ENCODE measurements around the gene PRORP.

DNA sequence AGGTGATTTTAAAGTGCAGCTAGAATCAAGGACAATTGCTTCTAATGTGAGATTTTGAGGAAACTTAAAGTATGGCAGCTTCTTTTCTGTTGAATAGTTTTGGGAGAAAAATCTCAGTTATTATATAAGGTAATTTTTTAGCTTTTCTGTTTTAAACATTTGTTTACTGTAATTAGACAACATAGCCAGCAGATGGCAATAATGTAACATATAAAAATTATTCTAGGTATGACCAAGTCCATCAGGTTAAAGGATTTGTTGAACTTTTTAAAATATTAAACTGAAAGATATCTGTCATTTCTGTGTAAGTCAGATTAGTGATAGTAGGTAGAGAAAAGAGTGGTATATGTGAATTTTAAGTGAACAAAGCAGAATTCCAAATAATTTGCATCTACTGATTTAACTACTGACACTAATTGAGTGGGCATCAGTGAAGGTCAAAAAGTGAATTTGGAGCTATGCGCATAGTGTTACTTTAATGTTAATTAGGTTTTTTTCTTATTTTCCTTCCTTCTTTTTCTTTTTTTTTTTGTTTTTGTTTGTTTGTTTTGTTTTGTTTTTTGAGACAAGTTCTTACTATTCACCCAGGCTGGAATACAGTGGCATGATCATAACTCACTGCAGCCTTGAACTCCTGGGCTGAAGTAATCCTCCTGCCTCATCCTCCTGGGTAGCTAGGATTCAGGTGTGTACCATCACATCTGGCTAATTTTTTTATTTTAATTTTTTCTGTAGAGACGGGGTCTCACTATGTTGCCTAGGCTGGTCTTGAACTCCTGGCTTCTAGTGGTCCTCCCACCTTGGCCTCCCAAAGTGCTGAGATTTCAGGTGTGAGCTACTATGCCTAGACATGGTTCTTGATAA is 18.6 kb downstream of the PRORP start:
- TF ChIP-seq CTCF (tag by site-specific recombination; IDR thresholded peaks at IDR 0.05) (no peak), ZNF677 (tag by site-specific recombination; IDR thresholded peaks at IDR 0.05) (no peak), YY1 (tag by site-specific recombination; IDR thresholded peaks at IDR 0.05) (no peak), PATZ1 (tag by site-specific recombination; IDR thresholded peaks at IDR 0.05) (no peak), KLF16 (tag by site-specific recombination; IDR thresholded peaks at IDR 0.05) (no peak), SETDB1 (IDR thresholded peaks at IDR 0.05; ENCODE audit: insufficient read length, low read length) (no peak), REPIN1 (tag by site-specific recombination; IDR thresholded peaks at IDR 0.05; ENCODE audit: low read depth) (no peak), ZBTB20 (tag by site-specific recombination; IDR thresholded peaks at IDR 0.05) (no peak), ZSCAN30 (tag by site-specific recombination; IDR thresholded peaks at IDR 0.05) (no peak), ZBTB21 (tag by site-specific recombination; IDR thresholded peaks at IDR 0.05) (no peak)
- TF ChIP-seq, protein P1, sequence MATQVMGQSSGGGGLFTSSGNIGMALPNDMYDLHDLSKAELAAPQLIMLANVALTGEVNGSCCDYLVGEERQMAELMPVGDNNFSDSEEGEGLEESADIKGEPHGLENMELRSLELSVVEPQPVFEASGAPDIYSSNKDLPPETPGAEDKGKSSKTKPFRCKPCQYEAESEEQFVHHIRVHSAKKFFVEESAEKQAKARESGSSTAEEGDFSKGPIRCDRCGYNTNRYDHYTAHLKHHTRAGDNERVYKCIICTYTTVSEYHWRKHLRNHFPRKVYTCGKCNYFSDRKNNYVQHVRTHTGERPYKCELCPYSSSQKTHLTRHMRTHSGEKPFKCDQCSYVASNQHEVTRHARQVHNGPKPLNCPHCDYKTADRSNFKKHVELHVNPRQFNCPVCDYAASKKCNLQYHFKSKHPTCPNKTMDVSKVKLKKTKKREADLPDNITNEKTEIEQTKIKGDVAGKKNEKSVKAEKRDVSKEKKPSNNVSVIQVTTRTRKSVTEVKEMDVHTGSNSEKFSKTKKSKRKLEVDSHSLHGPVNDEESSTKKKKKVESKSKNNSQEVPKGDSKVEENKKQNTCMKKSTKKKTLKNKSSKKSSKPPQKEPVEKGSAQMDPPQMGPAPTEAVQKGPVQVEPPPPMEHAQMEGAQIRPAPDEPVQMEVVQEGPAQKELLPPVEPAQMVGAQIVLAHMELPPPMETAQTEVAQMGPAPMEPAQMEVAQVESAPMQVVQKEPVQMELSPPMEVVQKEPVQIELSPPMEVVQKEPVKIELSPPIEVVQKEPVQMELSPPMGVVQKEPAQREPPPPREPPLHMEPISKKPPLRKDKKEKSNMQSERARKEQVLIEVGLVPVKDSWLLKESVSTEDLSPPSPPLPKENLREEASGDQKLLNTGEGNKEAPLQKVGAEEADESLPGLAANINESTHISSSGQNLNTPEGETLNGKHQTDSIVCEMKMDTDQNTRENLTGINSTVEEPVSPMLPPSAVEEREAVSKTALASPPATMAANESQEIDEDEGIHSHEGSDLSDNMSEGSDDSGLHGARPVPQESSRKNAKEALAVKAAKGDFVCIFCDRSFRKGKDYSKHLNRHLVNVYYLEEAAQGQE (tag by site-specific recombination; IDR thresholded peaks at IDR 0.05): no peak
- TF ChIP-seq, protein P2, sequence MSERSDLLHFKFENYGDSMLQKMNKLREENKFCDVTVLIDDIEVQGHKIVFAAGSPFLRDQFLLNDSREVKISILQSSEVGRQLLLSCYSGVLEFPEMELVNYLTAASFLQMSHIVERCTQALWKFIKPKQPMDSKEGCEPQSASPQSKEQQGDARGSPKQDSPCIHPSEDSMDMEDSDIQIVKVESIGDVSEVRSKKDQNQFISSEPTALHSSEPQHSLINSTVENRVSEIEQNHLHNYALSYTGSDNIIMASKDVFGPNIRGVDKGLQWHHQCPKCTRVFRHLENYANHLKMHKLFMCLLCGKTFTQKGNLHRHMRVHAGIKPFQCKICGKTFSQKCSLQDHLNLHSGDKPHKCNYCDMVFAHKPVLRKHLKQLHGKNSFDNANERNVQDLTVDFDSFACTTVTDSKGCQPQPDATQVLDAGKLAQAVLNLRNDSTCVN (tag by site-specific recombination; optimal IDR thresholded peaks at IDR 0.05): no peak
- TF ChIP-seq, protein P3, sequence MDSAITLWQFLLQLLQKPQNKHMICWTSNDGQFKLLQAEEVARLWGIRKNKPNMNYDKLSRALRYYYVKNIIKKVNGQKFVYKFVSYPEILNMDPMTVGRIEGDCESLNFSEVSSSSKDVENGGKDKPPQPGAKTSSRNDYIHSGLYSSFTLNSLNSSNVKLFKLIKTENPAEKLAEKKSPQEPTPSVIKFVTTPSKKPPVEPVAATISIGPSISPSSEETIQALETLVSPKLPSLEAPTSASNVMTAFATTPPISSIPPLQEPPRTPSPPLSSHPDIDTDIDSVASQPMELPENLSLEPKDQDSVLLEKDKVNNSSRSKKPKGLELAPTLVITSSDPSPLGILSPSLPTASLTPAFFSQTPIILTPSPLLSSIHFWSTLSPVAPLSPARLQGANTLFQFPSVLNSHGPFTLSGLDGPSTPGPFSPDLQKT (IDR thresholded peaks at IDR 0.05; ENCODE audit: borderline replicate concordance, low read depth, low read length): no peak
- TF ChIP-seq, protein P4, sequence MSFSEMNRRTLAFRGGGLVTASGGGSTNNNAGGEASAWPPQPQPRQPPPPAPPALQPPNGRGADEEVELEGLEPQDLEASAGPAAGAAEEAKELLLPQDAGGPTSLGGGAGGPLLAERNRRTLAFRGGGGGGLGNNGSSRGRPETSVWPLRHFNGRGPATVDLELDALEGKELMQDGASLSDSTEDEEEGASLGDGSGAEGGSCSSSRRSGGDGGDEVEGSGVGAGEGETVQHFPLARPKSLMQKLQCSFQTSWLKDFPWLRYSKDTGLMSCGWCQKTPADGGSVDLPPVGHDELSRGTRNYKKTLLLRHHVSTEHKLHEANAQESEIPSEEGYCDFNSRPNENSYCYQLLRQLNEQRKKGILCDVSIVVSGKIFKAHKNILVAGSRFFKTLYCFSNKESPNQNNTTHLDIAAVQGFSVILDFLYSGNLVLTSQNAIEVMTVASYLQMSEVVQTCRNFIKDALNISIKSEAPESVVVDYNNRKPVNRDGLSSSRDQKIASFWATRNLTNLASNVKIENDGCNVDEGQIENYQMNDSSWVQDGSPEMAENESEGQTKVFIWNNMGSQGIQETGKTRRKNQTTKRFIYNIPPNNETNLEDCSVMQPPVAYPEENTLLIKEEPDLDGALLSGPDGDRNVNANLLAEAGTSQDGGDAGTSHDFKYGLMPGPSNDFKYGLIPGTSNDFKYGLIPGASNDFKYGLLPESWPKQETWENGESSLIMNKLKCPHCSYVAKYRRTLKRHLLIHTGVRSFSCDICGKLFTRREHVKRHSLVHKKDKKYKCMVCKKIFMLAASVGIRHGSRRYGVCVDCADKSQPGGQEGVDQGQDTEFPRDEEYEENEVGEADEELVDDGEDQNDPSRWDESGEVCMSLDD (tag by site-specific recombination; IDR thresholded peaks at IDR 0.05): no peak
